Gastrocnemius medialis (tissue), 4 donors: ENCODE data around the gene PATJ.

ENCODE experiments used
- POLR2A ChIP-seq, 2 donors: fragments of 450-650 bp; IDR thresholded peaks; one replicate each; pipeline ENCODE4 v1.6.1; 2017; ENCODE audit warnings: antibody characterized with exemption in 2 of 2, mild to moderate bottlenecking in 2 of 2, moderate library complexity in 2 of 2
- TF ChIP-seq, protein P1 (sequence below), 5 experiments: fragments of 450-650 bp in 3 of 5; fragments of 200-600 bp in 2 of 5; sonication (generic) in 2 of 5; IDR thresholded peaks in 4 of 5; conservative IDR thresholded peaks in 1 of 5; 1 replicate in 4 of 5; 2 replicates in 1 of 5; pipeline ENCODE4 v1.5.1; 2016 to 2019; ENCODE audit warnings: antibody characterized with exemption in 5 of 5, mild to moderate bottlenecking in 3 of 5, moderate library complexity in 3 of 5

DNA sequence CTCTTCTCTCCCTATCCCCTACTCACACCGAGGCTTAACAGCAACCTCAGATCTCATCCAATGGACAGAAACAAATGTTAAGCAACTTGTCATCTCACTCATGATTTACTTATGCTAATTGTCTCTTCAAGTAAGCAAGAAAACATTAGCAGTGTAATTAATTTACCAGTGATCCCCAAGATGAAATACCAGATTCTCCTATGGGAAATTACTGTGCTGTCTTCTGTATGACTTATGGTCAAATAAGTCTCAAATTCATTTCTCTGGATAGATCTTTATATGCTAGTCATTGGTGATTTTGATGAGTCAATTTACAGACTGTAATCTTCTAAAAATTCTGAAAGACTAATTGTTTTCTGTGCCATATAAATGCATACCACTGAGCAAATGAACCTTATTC is 419.4 kb downstream of the PATJ start:
- TF ChIP-seq, protein P1, sequence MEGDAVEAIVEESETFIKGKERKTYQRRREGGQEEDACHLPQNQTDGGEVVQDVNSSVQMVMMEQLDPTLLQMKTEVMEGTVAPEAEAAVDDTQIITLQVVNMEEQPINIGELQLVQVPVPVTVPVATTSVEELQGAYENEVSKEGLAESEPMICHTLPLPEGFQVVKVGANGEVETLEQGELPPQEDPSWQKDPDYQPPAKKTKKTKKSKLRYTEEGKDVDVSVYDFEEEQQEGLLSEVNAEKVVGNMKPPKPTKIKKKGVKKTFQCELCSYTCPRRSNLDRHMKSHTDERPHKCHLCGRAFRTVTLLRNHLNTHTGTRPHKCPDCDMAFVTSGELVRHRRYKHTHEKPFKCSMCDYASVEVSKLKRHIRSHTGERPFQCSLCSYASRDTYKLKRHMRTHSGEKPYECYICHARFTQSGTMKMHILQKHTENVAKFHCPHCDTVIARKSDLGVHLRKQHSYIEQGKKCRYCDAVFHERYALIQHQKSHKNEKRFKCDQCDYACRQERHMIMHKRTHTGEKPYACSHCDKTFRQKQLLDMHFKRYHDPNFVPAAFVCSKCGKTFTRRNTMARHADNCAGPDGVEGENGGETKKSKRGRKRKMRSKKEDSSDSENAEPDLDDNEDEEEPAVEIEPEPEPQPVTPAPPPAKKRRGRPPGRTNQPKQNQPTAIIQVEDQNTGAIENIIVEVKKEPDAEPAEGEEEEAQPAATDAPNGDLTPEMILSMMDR (IDR thresholded peaks at IDR 0.05 in 4 of 5, conservative IDR thresholded peaks at IDR 0.05 in 1 of 5) = no peak
- TF ChIP-seq POLR2A (IDR thresholded peaks at IDR 0.05) = no peak
